Smooth muscle cell (in vitro differentiated cells): Measurements from ENCODE around the gene DCST1. TPM values are rescaled to one million over a fixed set of nuclear protein-coding genes. Genes with fewer than 3 reads are reported as not detected.
A peak's percentile ranks its signal among the peaks of the same experiment; 100 is the strongest.

Experiments
- DNase-seq: peaks from one replicate; lab custom pipeline; 2025; ENCODE audit not compliant: unreplicated experiment; lab: John Stamatoyannopoulos, UW
- H2AFZ ChIP-seq: fragments of 200-600 bp; sonication (generic); 2 replicates; pipeline ENCODE4 v1.6.0; 2016; ENCODE audit warnings: antibody characterized with exemption, low read depth, mild to moderate bottlenecking
- H3F3A ChIP-seq: fragments of 200-600 bp; sonication (generic); 2 replicates; pipeline ENCODE4 v1.6.0; 2017; ENCODE audit warnings: antibody characterized with exemption, low read depth
- H3K27ac ChIP-seq: fragments of 200-600 bp; sonication (generic); 2 replicates; pipeline ENCODE4 v1.5.1; 2016; ENCODE audit warnings: low read depth, mild to moderate bottlenecking
- H3K27me3 ChIP-seq: fragments of 200-600 bp; sonication (generic); 2 replicates; pipeline ENCODE4 v1.6.1; 2016; ENCODE audit warnings: low read depth, mild to moderate bottlenecking
- H3K36me3 ChIP-seq: fragments of 200-600 bp; sonication (generic); 2 replicates; pipeline ENCODE4 v1.5.1; 2016; ENCODE audit warnings: low read depth
- H3K4me1 ChIP-seq: fragments of 200-600 bp; sonication (generic); 2 replicates; pipeline ENCODE4 v1.5.1; 2016; ENCODE audit warnings: low read depth
- H3K4me2 ChIP-seq: fragments of 200-600 bp; sonication (generic); 2 replicates; pipeline ENCODE4 v1.6.0; 2016; ENCODE audit warnings: mild to moderate bottlenecking
- H3K4me3 ChIP-seq: fragments of 200-600 bp; sonication (generic); 2 replicates; pipeline ENCODE4 v1.5.1; 2016; ENCODE audit warnings: mild to moderate bottlenecking
- H3K79me2 ChIP-seq: fragments of 200-600 bp; sonication (generic); 2 replicates; pipeline ENCODE4 v1.6.0; 2016; ENCODE audit warnings: low read depth, mild to moderate bottlenecking
- H3K9ac ChIP-seq: fragments of 200-600 bp; sonication (generic); 2 replicates; pipeline ENCODE4 v1.6.0; 2016; ENCODE audit warnings: low read depth
- H3K9me3 ChIP-seq: fragments of 200-600 bp; sonication (generic); replicated peaks from 2 replicates; pipeline ENCODE4 v1.5.1; 2016; ENCODE audit warnings: low read depth
- H4K20me1 ChIP-seq: fragments of 200-600 bp; sonication (generic); 2 replicates; pipeline ENCODE4 v1.6.0; 2016; ENCODE audit warnings: low read depth
- WGBS: methylation state at CpG from one replicate; pipeline ENCODE4 v1.1.7; 2016; ENCODE audit warnings: low lambda C conversion rate; 5-methylcytosine and 5-hydroxymethylcytosine counted together
- polyA plus RNA-seq: library from polyadenylated mRNA; unstranded; fragments of >200 nt; fragmentation: Nextera tagmentation; extraction: Ambion mirVana; gene quantifications from 2 replicates; pipeline ENCODE4 v1.2.1, GENCODE V29; 2016
- total RNA-seq: library from RNA; depleted of rRNA; stranded (reverse); fragments of >200 nt; gene quantifications from 2 replicates; pipeline ENCODE4 v1.2.3, GENCODE V29; 2014
- TF ChIP-seq, protein P1 (sequence below): fragments of 200-600 bp; sonication (generic); IDR thresholded peaks from 2 replicates; pipeline ENCODE4 v1.5.1; 2017; ENCODE audit warnings: borderline replicate concordance, mild to moderate bottlenecking, antibody characterized with exemption; ENCODE audit not compliant: insufficient read depth, poor library complexity, severe bottlenecking

The DCST1 gene
- total and polyA plus RNA-seq, 2 experiments from 2014 or later, result not detected

DNA sequence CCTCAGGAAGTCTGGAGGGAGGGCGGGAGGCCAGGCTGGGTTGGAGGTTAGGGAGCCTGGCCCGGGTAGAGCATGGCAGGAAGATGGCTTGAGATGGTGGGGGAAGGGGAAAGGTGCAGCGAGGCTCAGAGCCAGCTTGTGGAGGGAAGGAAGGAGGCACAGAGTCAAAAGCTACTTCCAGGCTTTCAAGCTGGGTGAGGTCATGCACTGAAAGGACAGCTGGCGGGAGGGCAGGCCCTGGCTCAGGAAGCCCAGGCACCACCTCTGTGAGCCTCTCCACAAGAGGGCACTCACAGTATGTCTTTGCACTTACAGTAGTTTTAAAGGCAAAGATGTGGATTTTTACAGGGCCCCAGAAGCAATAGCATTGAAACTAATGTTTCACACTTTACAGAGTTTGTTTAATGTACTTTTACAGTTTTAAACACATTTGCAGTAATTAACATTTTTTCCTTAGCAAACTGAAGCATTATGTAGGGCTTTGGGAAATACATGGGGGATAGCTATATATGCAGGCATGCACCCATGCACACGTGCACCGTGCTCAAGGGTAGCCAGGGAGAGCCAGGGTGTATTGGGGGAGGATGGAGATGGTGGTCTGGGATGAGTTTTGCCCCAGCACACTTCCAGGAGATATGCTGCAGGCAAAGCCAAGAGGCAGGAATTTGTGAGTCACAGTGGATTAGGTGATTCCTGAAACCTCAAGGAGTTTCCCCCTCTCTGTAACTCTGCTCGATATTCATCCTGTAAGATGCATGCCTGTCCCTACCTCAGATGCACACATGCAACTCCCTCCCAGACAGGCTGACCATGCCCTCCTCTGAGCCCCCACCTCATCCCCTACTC is 11.4 kb downstream of the DCST1 start:
- Histone ChIP-seq H3K9ac (no peak overlapping the region), H3K4me3 (no peak overlapping the region), H3K4me2 (peak overlapping the region; percentile 50), H3K36me3 (no peaks in the 10 kb centered on the region), H3K27me3 (no peaks in the 10 kb centered on the region), H3F3A (peaks cover 7% of the 10 kb centered on the region), H4K20me1 (no peaks in the 10 kb centered on the region), H3K4me1 (peaks cover 9% of the 10 kb centered on the region), H3K79me2 (no peaks in the 10 kb centered on the region), H3K9me3 (no peaks in the 10 kb centered on the region), H2AFZ (no peak overlapping the region), H3K27ac (no peak overlapping the region)
- TF ChIP-seq, protein P1, sequence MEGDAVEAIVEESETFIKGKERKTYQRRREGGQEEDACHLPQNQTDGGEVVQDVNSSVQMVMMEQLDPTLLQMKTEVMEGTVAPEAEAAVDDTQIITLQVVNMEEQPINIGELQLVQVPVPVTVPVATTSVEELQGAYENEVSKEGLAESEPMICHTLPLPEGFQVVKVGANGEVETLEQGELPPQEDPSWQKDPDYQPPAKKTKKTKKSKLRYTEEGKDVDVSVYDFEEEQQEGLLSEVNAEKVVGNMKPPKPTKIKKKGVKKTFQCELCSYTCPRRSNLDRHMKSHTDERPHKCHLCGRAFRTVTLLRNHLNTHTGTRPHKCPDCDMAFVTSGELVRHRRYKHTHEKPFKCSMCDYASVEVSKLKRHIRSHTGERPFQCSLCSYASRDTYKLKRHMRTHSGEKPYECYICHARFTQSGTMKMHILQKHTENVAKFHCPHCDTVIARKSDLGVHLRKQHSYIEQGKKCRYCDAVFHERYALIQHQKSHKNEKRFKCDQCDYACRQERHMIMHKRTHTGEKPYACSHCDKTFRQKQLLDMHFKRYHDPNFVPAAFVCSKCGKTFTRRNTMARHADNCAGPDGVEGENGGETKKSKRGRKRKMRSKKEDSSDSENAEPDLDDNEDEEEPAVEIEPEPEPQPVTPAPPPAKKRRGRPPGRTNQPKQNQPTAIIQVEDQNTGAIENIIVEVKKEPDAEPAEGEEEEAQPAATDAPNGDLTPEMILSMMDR, result peak; percentile 54
- WGBS, result 52% methylated on average over 7 of the region's 7 CpGs
- peak; percentile 4 for DNase-seq

GRCh38 chr1:155048449-155049334 is 15.1 kb downstream of the DCST1 start:
- peaks cover 24% of the 10 kb centered on the region for H3K4me1 ChIP-seq
- TF ChIP-seq, protein P1, result no peak
- no peaks in the 10 kb centered on the region for H3K79me2 ChIP-seq
- no peak overlapping the region for H3K9ac ChIP-seq
- H3K27ac ChIP-seq, result no peak overlapping the region
- H3K4me2 ChIP-seq, result no peak overlapping the region
- peaks cover 5% of the 10 kb centered on the region for H3K27me3 ChIP-seq
- H3K36me3 ChIP-seq, result no peaks in the 10 kb centered on the region
- no peak overlapping the region for H3K4me3 ChIP-seq
- H3F3A ChIP-seq, result peaks cover 9% of the 10 kb centered on the region
- WGBS, result 95% methylated on average over 8 of the region's 8 CpGs
- H4K20me1 ChIP-seq, result no peaks in the 10 kb centered on the region
- DNase-seq, result no peak
- H3K9me3 ChIP-seq, result no peaks in the 10 kb centered on the region
- no peak overlapping the region for H2AFZ ChIP-seq

GRCh38 chr1:155049651-155050559 is 16.3 kb downstream of the DCST1 start:
- TF ChIP-seq, protein P1, result no peak
- no peak overlapping the region for H3K9ac ChIP-seq
- DNase-seq, result no peak
- H3F3A ChIP-seq, result peaks cover 9% of the 10 kb centered on the region
- H2AFZ ChIP-seq, result peak overlapping the region; percentile 94
- no peaks in the 10 kb centered on the region for H3K36me3 ChIP-seq
- H3K27me3 ChIP-seq, result peaks cover 5% of the 10 kb centered on the region
- H3K4me2 ChIP-seq, result peak overlapping the region; percentile 90
- H3K4me1 ChIP-seq, result peaks cover 24% of the 10 kb centered on the region
- H3K4me3 ChIP-seq, result peak overlapping the region; percentile 85
- H3K27ac ChIP-seq, result peak overlapping the region; percentile 30
- 23% methylated on average over 10 of the region's 10 CpGs for WGBS
- no peaks in the 10 kb centered on the region for H3K9me3 ChIP-seq
- H3K79me2 ChIP-seq, result no peaks in the 10 kb centered on the region
- H4K20me1 ChIP-seq, result no peaks in the 10 kb centered on the region
